ENCODE data around the gene SPON1. TPM values are rescaled to one million over a fixed set of nuclear protein-coding genes. Genes with fewer than 3 reads are reported as not detected.

SPON1 gene
- total RNA-seq, 1 experiment from 2014 or later: 6.4 TPM

GRCh38 chr11:13944911-13945425, 17.6 kb upstream of the SPON1 start (continued):
- TF ChIP-seq ZNF263 (CRISPR knock-in tag; IDR thresholded peaks at IDR 0.05; ENCODE audit: low read depth): no peak
- TF ChIP-seq STAT6 (CRISPR knock-in tag; conservative IDR thresholded peaks at IDR 0.05; ENCODE audit: low read depth): no peak
- no peak for TF ChIP-seq EMX1 (CRISPR knock-in tag; IDR thresholded peaks at IDR 0.05)
- TF ChIP-seq, protein P1, sequence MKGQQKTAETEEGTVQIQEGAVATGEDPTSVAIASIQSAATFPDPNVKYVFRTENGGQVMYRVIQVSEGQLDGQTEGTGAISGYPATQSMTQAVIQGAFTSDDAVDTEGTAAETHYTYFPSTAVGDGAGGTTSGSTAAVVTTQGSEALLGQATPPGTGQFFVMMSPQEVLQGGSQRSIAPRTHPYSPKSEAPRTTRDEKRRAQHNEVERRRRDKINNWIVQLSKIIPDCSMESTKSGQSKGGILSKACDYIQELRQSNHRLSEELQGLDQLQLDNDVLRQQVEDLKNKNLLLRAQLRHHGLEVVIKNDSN (CRISPR knock-in tag; IDR thresholded peaks at IDR 0.05): no peak
- TF ChIP-seq PRRX2 (CRISPR knock-in tag; IDR thresholded peaks at IDR 0.05): no peak
- no peak for TF ChIP-seq FOXP1 (CRISPR knock-in tag; IDR thresholded peaks at IDR 0.05; ENCODE audit: borderline replicate concordance)
- no peak for TF ChIP-seq ZNF416 (CRISPR knock-in tag; IDR thresholded peaks at IDR 0.05)

- DNase-seq (ENCODE audit: low spot score): no peak
- no peak for ATAC-seq
- Mint-ChIP-seq H3K27me3 (ENCODE audit: low read depth) (no peaks in the 10 kb centered on the region; the same call in 1 of the 2 replicates), H3K4me1 (0 out of 2 replicates have a peak, but pooled peaks cover 4% of the 10 kb centered on the region), H3K27ac (no peak overlapping the region), H3K36me3 (no peaks in the 10 kb centered on the region), H3K4me3 (no peak overlapping the region), H3K9me3 (no peaks in the 10 kb centered on the region)
- POLR2A ChIA-PET: no interaction called here
- no peak for TF ChIP-seq ZMAT4 (CRISPR knock-in tag; IDR thresholded peaks at IDR 0.05)
- TF ChIP-seq KAT7 (CRISPR knock-in tag; IDR thresholded peaks at IDR 0.05; ENCODE audit: borderline replicate concordance): no peak
- TF ChIP-seq FOXK1 (CRISPR knock-in tag; IDR thresholded peaks at IDR 0.05): no peak
- TF ChIP-seq ZNF532 (CRISPR knock-in tag; IDR thresholded peaks at IDR 0.05; ENCODE audit: borderline replicate concordance): no peak
- CTCF ChIA-PET: no interaction called here
Observed at GRCh38 chr11:13947379-13947778, 15.1 kb upstream of the SPON1 start.

GRCh38 chr11:13949876-13950275, 12.6 kb upstream of the SPON1 start:
- Mint-ChIP-seq H3K9me3 (no peaks in the 10 kb centered on the region), H3K27ac (no peak overlapping the region), H3K4me3 (no peak overlapping the region), H3K36me3 (no peaks in the 10 kb centered on the region), H3K27me3 (ENCODE audit: low read depth) (no peaks in the 10 kb centered on the region; the same call in 1 of the 2 replicates), H3K4me1 (0 out of 2 replicates have a peak, but pooled peaks cover 4% of the 10 kb centered on the region)
- CTCF ChIA-PET: no interaction called here
- POLR2A ChIA-PET: no interaction called here
- no peak for ATAC-seq
- TF ChIP-seq ZNF219 (CRISPR knock-in tag; IDR thresholded peaks at IDR 0.05; ENCODE audit: borderline replicate concordance): no peak
- no peak for TF ChIP-seq ZBTB21 (CRISPR knock-in tag; IDR thresholded peaks at IDR 0.05; ENCODE audit: borderline replicate concordance)
- TF ChIP-seq MXD4 (CRISPR knock-in tag; IDR thresholded peaks at IDR 0.05; ENCODE audit: borderline replicate concordance): no peak
- TF ChIP-seq ZNF263 (CRISPR knock-in tag; IDR thresholded peaks at IDR 0.05; ENCODE audit: low read depth): no peak
- no peak for TF ChIP-seq MYBL2 (CRISPR knock-in tag; IDR thresholded peaks at IDR 0.05)
- DNase-seq (ENCODE audit: low spot score): no peak
